ENCODE results near the gene RFX8. TPM values are rescaled to one million over a fixed set of nuclear protein-coding genes. Genes with fewer than 3 reads are reported as not detected.

RFX8 gene
- total RNA-seq, 4 donors from 2014 or later: not detected

DNA sequence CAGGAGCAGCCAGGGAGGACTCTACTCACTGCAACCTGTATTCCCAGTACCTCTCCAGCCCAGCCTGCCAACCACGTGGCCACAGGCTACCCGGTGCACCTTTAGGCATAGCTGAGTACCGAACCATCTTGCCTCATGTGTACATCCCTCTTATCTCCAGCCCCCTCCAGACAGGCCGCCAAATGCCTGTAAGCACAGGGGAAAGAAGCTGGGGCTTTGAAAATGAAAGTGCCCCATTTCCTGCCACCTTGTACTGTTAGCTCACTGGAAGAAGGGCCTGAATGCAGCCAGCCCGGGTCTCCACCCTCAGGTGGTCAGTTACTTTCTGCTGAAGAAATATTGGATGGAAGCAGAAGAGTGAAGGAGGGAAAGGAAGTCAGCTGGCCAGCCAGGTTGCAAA is 27.2 kb upstream of the RFX8 start:
- TF ChIP-seq, protein P1, sequence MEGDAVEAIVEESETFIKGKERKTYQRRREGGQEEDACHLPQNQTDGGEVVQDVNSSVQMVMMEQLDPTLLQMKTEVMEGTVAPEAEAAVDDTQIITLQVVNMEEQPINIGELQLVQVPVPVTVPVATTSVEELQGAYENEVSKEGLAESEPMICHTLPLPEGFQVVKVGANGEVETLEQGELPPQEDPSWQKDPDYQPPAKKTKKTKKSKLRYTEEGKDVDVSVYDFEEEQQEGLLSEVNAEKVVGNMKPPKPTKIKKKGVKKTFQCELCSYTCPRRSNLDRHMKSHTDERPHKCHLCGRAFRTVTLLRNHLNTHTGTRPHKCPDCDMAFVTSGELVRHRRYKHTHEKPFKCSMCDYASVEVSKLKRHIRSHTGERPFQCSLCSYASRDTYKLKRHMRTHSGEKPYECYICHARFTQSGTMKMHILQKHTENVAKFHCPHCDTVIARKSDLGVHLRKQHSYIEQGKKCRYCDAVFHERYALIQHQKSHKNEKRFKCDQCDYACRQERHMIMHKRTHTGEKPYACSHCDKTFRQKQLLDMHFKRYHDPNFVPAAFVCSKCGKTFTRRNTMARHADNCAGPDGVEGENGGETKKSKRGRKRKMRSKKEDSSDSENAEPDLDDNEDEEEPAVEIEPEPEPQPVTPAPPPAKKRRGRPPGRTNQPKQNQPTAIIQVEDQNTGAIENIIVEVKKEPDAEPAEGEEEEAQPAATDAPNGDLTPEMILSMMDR (IDR thresholded peaks at IDR 0.05): no peak
- TF ChIP-seq POLR2A (IDR thresholded peaks at IDR 0.05) (no peak), POLR2AphosphoS5 (IDR thresholded peaks at IDR 0.05) (no peak), EP300 (IDR thresholded peaks at IDR 0.05; ENCODE audit: low read depth) (no peak)
- Histone ChIP-seq H3K27ac (no peak overlapping the region), H3K4me3 (no peak overlapping the region), H3K9me3 (no peaks in the 10 kb centered on the region), H3K36me3 (no peaks in the 10 kb centered on the region), H3K27me3 (no peaks in the 10 kb centered on the region), H3K4me1 (peaks cover 0 to 8% (median 0%) of the 10 kb centered on the region in 4 donors)
- in situ Hi-C loops (cut with MboI; ENCODE audit: low pct_ligation_motif_present in 1 of 4, low pct_unique_long_range_greater_than_20kb in 1 of 4, low sequenced_read_pairs in 3 of 4): loop anchor here in 1 of 4 donors (25.0 kb wide), 1 partner anchor 335 kb away; no protein-coding TSS in a partner anchor
- DNase-seq: no peak
- intact Hi-C loops (cut with DNase I; ENCODE audit: low total_unique reads): no loop called here
- WGBS, 2 donors (ENCODE audit: low coverage in 1 of 2): 73% methylated on average over 5 of the region's 5 CpGs; no CpG with 5 or more reads in 1 of the 2 donors

DNA sequence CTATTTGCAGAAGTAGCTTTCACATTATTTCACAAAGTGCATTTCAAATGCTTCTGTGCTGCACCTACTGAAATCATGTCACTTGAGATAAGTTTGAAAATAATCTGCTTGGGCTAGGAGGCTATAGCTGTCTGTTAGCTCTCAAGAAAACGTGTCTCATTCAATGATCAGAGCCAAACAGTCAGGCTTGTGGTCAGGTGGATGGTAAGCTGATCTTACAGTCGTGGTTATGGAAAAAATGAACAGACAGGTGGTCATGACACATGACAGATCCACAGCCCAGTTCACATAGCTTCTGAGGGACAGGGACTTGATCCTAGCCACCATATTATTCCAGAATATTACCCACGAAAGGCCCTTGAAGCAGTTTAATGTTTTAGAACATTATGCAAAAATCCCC is 26.5 kb upstream of the RFX8 start:
- DNase-seq: no peak
- H3K27ac ChIP-seq: no peak overlapping the region
- no peak overlapping the region for H3K4me3 ChIP-seq
- no peaks in the 10 kb centered on the region for H3K27me3 ChIP-seq
- 57% methylated on average over 3 of the region's 3 CpGs; no CpG with 5 or more reads in 1 of the 2 donors for WGBS, 2 donors (ENCODE audit: low coverage in 1 of 2)
- in situ Hi-C loops (cut with MboI; ENCODE audit: low pct_ligation_motif_present in 1 of 4, low pct_unique_long_range_greater_than_20kb in 1 of 4, low sequenced_read_pairs in 3 of 4) (loop anchor here in 1 of 4 donors (25.0 kb wide), 1 partner anchor 336 kb away; no protein-coding TSS in a partner anchor), intact Hi-C loops (cut with DNase I; ENCODE audit: low total_unique reads) (no loop called here)
- no peaks in the 10 kb centered on the region for H3K36me3 ChIP-seq
- H3K4me1 ChIP-seq: peaks cover 0 to 8% (median 0%) of the 10 kb centered on the region in 4 donors
- no peaks in the 10 kb centered on the region for H3K9me3 ChIP-seq
- TF ChIP-seq POLR2A (IDR thresholded peaks at IDR 0.05) (no peak), EP300 (IDR thresholded peaks at IDR 0.05; ENCODE audit: low read depth) (no peak), POLR2AphosphoS5 (IDR thresholded peaks at IDR 0.05) (no peak)
- TF ChIP-seq, protein P1 (IDR thresholded peaks at IDR 0.05): no peak

DNA sequence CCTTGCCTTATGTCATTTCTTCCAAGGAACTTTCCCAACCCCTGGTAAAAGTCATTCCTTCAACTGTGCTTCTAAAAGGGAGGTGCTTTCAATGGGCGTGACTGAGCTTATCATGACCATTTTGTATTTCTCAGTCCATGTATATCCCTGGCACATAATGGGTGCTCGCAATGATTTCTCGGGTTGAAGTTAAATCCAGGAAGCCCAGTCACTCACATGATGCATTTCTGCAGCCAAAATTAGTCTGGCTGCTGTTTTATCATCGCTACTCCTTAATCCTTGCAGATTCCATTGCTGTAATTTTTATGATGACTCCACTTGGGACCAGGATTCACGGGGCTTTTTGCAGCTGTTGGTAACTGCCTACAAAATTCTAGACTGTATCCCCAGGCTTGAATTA is 25.9 kb upstream of the RFX8 start:
- intact Hi-C loops (cut with DNase I; ENCODE audit: low total_unique reads): no loop called here
- Histone ChIP-seq H3K9me3 (no peaks in the 10 kb centered on the region), H3K27ac (peak overlapping the region in 1 of 4 donors; percentile 10), H3K27me3 (no peaks in the 10 kb centered on the region), H3K36me3 (no peaks in the 10 kb centered on the region), H3K4me3 (no peak overlapping the region), H3K4me1 (peaks cover 0 to 8% (median 0%) of the 10 kb centered on the region in 4 donors)
- 47 to 60% methylated on average over 3 to 5 of the region's 5 CpGs for WGBS, 2 donors (ENCODE audit: low coverage in 1 of 2)
- DNase-seq: no peak
- in situ Hi-C loops (cut with MboI; ENCODE audit: low pct_ligation_motif_present in 1 of 4, low pct_unique_long_range_greater_than_20kb in 1 of 4, low sequenced_read_pairs in 3 of 4): loop anchor here in 1 of 4 donors (25.0 kb wide), 1 partner anchor 336 kb away; no protein-coding TSS in a partner anchor
- TF ChIP-seq POLR2AphosphoS5 (IDR thresholded peaks at IDR 0.05) (no peak), EP300 (IDR thresholded peaks at IDR 0.05; ENCODE audit: low read depth) (no peak), POLR2A (IDR thresholded peaks at IDR 0.05) (no peak)
- TF ChIP-seq, protein P1 (IDR thresholded peaks at IDR 0.05): no peak

DNA sequence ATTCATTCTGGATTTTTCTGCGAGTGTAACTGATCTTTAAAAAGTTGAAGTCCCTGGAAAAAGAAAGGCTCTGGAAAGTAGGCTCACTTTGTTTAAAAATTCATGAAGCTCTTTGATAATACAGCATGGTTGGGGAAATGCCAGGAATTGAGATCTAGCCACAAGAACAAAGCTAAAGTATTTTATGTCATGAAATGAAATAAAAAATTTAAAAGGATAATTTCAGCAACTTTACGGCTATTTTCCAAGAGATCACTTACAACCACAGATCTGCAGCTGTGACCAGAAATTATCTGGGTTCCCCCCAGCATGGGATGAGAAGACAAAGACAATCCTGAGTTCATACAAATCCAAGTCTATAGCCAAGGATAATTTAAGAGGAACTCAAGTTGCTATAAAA is 25.3 kb upstream of the RFX8 start:
- DNase-seq: no peak
- H3K36me3 ChIP-seq: no peaks in the 10 kb centered on the region
- H3K9me3 ChIP-seq: no peaks in the 10 kb centered on the region
- WGBS, 2 donors (ENCODE audit: low coverage in 1 of 2): 28 to 55% methylated on average over 2 of the region's 2 CpGs
- no peak overlapping the region for H3K4me3 ChIP-seq
- intact Hi-C loops (cut with DNase I; ENCODE audit: low total_unique reads): no loop called here
- peak overlapping the region in 1 of 4 donors; percentile 10 for H3K27ac ChIP-seq
- H3K27me3 ChIP-seq: no peaks in the 10 kb centered on the region
- TF ChIP-seq, protein P1 (IDR thresholded peaks at IDR 0.05): no peak
- TF ChIP-seq EP300 (IDR thresholded peaks at IDR 0.05; ENCODE audit: low read depth) (no peak), POLR2AphosphoS5 (IDR thresholded peaks at IDR 0.05) (no peak), POLR2A (IDR thresholded peaks at IDR 0.05) (no peak)
- peaks cover 0 to 8% (median 0%) of the 10 kb centered on the region in 4 donors for H3K4me1 ChIP-seq
- in situ Hi-C loops (cut with MboI; ENCODE audit: low pct_ligation_motif_present in 1 of 4, low pct_unique_long_range_greater_than_20kb in 1 of 4, low sequenced_read_pairs in 3 of 4): loop anchor here in 1 of 4 donors (25.0 kb wide), 1 partner anchor 337 kb away; no protein-coding TSS in a partner anchor

Data from transverse colon (tissue), 4 donors.